ENCODE results near the gene PRKCE. TPM values are rescaled to one million over a fixed set of nuclear protein-coding genes. Genes with fewer than 3 reads are reported as not detected.

Gene PRKCE
- total RNA-seq, 1 donor from 2014 or later: 12.0 TPM

- TF ChIP-seq CTCF (IDR thresholded peaks at IDR 0.05): peak; percentile 37
- no peak overlapping the region for H3K4me3 Mint-ChIP-seq (ENCODE audit: unreplicated experiment)
- H3K27me3 Mint-ChIP-seq (ENCODE audit: low read depth): no peaks in the 10 kb centered on the region
- no peak for DNase-seq (ENCODE audit: low spot score)
- no peak overlapping the region for H3K27ac Mint-ChIP-seq (ENCODE audit: unreplicated experiment)
- H3K36me3 Mint-ChIP-seq (ENCODE audit: low read depth): no peaks in the 10 kb centered on the region
- no peaks in the 10 kb centered on the region for H3K9me3 Mint-ChIP-seq (ENCODE audit: low read depth)
- peaks cover 30% of the 10 kb centered on the region for H3K4me1 Mint-ChIP-seq (ENCODE audit: low read depth)
Observed at GRCh38 chr2:46029332-46029811, 377.9 kb downstream of the PRKCE start.

DNA sequence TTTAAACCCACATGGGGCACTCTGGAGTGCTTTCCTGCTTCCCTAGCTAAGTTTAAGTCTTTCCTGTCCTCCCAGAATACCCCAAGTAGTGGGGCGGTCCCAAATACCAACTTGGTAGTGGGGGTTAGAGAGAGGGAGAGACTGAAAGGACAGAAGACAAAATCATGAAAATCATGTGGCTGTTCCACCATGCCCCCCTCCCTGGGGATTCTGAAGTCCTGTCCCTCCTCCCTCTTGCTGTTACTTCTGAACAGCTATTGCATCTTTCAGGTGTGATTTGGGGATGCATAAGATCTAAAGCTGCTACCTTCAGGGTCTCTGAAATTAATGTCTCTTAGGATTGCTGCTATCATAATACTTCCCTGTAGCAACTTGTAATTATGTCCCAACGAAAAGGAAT is 378.9 kb downstream of the PRKCE start:
- DNase-seq (ENCODE audit: low spot score): no peak
- Mint-ChIP-seq H3K27me3 (ENCODE audit: low read depth) (no peaks in the 10 kb centered on the region), H3K9me3 (ENCODE audit: low read depth) (no peaks in the 10 kb centered on the region), H3K27ac (ENCODE audit: unreplicated experiment) (no peak overlapping the region), H3K4me1 (ENCODE audit: low read depth) (peaks cover 33% of the 10 kb centered on the region), H3K4me3 (ENCODE audit: unreplicated experiment) (no peak overlapping the region), H3K36me3 (ENCODE audit: low read depth) (no peaks in the 10 kb centered on the region)
- TF ChIP-seq CTCF (IDR thresholded peaks at IDR 0.05): no peak

DNA sequence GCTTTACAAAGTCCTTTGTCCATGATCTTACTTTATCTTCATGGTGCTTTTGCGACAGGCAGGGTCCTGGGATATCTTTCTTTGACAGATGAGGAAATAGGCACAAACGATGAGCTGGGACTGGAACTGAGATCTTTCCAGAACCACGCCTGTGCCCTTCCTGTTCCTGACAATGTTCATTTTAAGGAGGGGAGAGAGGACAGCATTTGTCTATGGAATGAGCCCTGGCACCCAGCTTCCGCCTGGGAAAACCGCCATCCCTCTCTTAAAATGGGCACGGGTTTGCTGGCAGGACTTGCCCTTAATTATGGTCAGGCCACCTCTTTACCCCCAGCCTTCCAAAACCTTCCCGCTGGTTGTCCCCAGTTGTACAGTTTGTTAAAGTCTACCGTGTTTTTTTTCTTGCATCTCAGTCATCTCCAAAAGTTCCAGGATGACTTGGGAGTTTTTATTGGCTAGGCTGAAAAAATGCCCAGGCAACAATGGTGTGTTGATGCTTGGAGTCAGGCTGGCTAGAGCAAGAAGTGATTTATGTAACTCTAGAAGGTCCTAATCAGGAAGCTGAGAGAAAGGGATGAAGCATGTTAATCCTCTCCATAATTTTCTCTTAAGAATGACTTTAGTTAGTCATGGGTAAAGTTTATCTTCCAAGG is 380.8 kb downstream of the PRKCE start:
- no peak for TF ChIP-seq CTCF (IDR thresholded peaks at IDR 0.05)
- no peaks in the 10 kb centered on the region for H3K27me3 Mint-ChIP-seq (ENCODE audit: low read depth)
- no peaks in the 10 kb centered on the region for H3K36me3 Mint-ChIP-seq (ENCODE audit: low read depth)
- no peak overlapping the region for H3K4me3 Mint-ChIP-seq (ENCODE audit: unreplicated experiment)
- no peak for DNase-seq (ENCODE audit: low spot score)
- H3K27ac Mint-ChIP-seq (ENCODE audit: unreplicated experiment): no peak overlapping the region
- peaks cover 48% of the 10 kb centered on the region for H3K4me1 Mint-ChIP-seq (ENCODE audit: low read depth)
- no peaks in the 10 kb centered on the region for H3K9me3 Mint-ChIP-seq (ENCODE audit: low read depth)

DNA sequence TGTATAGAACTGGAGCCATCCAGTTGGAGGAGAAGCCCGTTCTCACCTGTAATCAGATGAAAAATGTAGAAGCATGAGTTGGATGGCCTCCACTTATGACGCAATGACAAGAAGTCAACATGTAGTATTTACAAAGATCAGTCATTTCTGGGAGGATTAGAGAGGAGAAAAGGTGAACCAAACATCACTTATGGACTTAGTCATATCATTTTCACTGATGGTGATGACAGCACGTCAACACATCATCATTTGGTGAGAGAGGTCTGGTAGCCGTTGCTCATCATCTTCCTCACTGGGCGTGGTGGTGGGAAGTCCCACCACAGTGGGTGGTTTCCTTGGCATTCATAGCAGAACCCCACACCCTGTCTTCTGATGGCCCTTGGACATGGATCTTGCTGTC is 381.5 kb downstream of the PRKCE start:
- TF ChIP-seq CTCF (IDR thresholded peaks at IDR 0.05): no peak
- no peak overlapping the region for H3K4me3 Mint-ChIP-seq (ENCODE audit: unreplicated experiment)
- H3K4me1 Mint-ChIP-seq (ENCODE audit: low read depth): peaks cover 53% of the 10 kb centered on the region
- no peak for DNase-seq (ENCODE audit: low spot score)
- H3K36me3 Mint-ChIP-seq (ENCODE audit: low read depth): no peaks in the 10 kb centered on the region
- no peaks in the 10 kb centered on the region for H3K9me3 Mint-ChIP-seq (ENCODE audit: low read depth)
- no peaks in the 10 kb centered on the region for H3K27me3 Mint-ChIP-seq (ENCODE audit: low read depth)
- H3K27ac Mint-ChIP-seq (ENCODE audit: unreplicated experiment): no peak overlapping the region

DNA sequence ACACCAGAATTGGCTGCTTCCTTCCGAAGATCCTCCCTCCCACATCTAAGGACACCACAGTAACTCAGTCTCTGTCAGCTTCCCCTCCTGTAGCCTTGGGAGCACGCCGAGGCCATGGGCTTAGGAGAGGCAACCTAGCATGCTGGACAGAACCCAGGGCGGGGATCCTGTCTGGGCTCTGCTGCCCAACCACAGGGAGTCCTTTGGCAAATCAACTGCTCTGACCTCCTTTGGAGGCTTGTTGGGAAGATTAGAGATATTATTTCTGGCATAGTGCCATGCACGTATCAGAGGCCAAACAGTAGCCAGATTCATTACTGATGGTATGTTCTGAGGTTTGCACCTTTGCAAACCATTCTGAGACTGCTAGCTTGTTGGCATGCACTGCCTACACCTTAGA is 383.1 kb downstream of the PRKCE start:
- no peaks in the 10 kb centered on the region for H3K27me3 Mint-ChIP-seq (ENCODE audit: low read depth)
- no peaks in the 10 kb centered on the region for H3K9me3 Mint-ChIP-seq (ENCODE audit: low read depth)
- no peak for TF ChIP-seq CTCF (IDR thresholded peaks at IDR 0.05)
- DNase-seq (ENCODE audit: low spot score): no peak
- no peak overlapping the region for H3K4me3 Mint-ChIP-seq (ENCODE audit: unreplicated experiment)
- H3K27ac Mint-ChIP-seq (ENCODE audit: unreplicated experiment): no peak overlapping the region
- peaks cover 4% of the 10 kb centered on the region for H3K36me3 Mint-ChIP-seq (ENCODE audit: low read depth)
- H3K4me1 Mint-ChIP-seq (ENCODE audit: low read depth): peaks cover 51% of the 10 kb centered on the region
